Left ventricle myocardium inferior (tissue), 1 donor: ENCODE results near the gene POU3F1. TPM values are rescaled to one million over a fixed set of nuclear protein-coding genes. Genes with fewer than 3 reads are reported as not detected.
A peak's percentile ranks its signal among the peaks of the same experiment; 100 is the strongest.

Experiments used
- DNase-seq: peaks from one replicate; pipeline ENCODE4 v3.0.0-alpha.2; 2020
- H3K27ac ChIP-seq: fragments of 200-600 bp; replicated peaks from 2 replicates; pipeline ENCODE4 v1.8.0; 2021
- H3K27me3 ChIP-seq: fragments of 200-600 bp; 2 replicates; pipeline ENCODE4 v1.8.0; 2021; ENCODE audit warnings: low read depth
- H3K36me3 ChIP-seq: fragments of 200-600 bp; 2 replicates; pipeline ENCODE4 v1.8.0; 2021
- H3K4me1 ChIP-seq: fragments of 200-600 bp; 2 replicates; pipeline ENCODE4 v1.8.0; 2021
- H3K4me3 ChIP-seq: fragments of 200-600 bp; 2 replicates; pipeline ENCODE4 v1.8.0; 2021; ENCODE audit warnings: mild to moderate bottlenecking, moderate library complexity
- H3K9me3 ChIP-seq: fragments of 200-600 bp; replicated peaks from 2 replicates; pipeline ENCODE4 v1.8.0; 2021
- intact Hi-C: fragments of 100-400 bp; cut with micrococcal nuclease; formaldehyde crosslinking; loops from one replicate; pipeline ENCODE4 v1.11.0; 2022
- total RNA-seq: library from RNA; stranded (reverse); fragmentation: NEBNext Ultra II Directional; extraction: Animal tissue kit (Norgen Biotek cat#: 25700); gene quantifications from one replicate; pipeline ENCODE4 v1.2.1, GENCODE V29; 2021
- TF ChIP-seq, protein P1 (sequence below): fragments of 200-600 bp; IDR thresholded peaks from 2 replicates; pipeline ENCODE4 v1.8.0; 2021; ENCODE audit warnings: antibody characterized with exemption, mild to moderate bottlenecking, borderline replicate concordance
- donor health status: DM: no; HTN: yes; CAD: no; lungs with severe emphysema.

POU3F1 gene
- total RNA-seq, 1 donor from 2014 or later = 0.11 TPM

DNA sequence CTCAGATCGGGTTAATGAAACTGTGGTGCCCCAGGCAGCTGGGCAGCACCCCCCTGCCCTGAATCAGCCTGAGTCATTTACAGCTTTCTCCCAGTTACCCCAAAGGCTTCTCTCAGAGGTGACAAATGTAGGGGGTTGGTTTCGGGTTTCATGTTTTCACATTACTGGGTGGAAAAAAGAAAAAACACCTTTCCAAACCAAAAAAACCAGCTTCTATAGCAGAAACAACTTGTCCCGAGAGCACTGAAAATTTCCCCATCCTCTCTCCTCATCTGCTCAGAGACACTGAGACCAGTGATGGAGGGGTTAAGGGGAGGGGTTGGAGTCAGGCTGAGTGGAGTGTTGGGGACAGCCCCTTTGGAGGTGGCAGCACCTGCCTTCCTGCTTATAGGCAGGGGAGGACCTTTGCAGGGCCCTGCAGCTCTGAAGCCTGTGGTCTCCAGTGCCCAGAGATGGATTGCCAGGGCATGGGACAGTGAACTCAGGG, 18.4 kb downstream of the POU3F1 start:
- H3K4me1 ChIP-seq = peaks cover 41% of the 10 kb centered on the region
- no peak for DNase-seq
- TF ChIP-seq, protein P1, sequence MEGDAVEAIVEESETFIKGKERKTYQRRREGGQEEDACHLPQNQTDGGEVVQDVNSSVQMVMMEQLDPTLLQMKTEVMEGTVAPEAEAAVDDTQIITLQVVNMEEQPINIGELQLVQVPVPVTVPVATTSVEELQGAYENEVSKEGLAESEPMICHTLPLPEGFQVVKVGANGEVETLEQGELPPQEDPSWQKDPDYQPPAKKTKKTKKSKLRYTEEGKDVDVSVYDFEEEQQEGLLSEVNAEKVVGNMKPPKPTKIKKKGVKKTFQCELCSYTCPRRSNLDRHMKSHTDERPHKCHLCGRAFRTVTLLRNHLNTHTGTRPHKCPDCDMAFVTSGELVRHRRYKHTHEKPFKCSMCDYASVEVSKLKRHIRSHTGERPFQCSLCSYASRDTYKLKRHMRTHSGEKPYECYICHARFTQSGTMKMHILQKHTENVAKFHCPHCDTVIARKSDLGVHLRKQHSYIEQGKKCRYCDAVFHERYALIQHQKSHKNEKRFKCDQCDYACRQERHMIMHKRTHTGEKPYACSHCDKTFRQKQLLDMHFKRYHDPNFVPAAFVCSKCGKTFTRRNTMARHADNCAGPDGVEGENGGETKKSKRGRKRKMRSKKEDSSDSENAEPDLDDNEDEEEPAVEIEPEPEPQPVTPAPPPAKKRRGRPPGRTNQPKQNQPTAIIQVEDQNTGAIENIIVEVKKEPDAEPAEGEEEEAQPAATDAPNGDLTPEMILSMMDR = no peak
- no peaks in the 10 kb centered on the region for H3K9me3 ChIP-seq
- intact Hi-C loops = no loop called here
- H3K27me3 ChIP-seq = no peaks in the 10 kb centered on the region
- H3K27ac ChIP-seq = no peak overlapping the region
- H3K4me3 ChIP-seq = no peak overlapping the region
- H3K36me3 ChIP-seq = peaks cover 31% of the 10 kb centered on the region

- Histone ChIP-seq H3K36me3 (peaks cover 38% of the 10 kb centered on the region), H3K4me1 (peaks cover 47% of the 10 kb centered on the region), H3K9me3 (no peaks in the 10 kb centered on the region), H3K27ac (no peak overlapping the region), H3K27me3 (no peaks in the 10 kb centered on the region), H3K4me3 (no peak overlapping the region)
- no peak for DNase-seq
- TF ChIP-seq, protein P1 = no peak
- intact Hi-C loops = no loop called here
These were observed 19.1 kb downstream of the POU3F1 start for GRCh38 chr1:38027201-38028104.

DNA sequence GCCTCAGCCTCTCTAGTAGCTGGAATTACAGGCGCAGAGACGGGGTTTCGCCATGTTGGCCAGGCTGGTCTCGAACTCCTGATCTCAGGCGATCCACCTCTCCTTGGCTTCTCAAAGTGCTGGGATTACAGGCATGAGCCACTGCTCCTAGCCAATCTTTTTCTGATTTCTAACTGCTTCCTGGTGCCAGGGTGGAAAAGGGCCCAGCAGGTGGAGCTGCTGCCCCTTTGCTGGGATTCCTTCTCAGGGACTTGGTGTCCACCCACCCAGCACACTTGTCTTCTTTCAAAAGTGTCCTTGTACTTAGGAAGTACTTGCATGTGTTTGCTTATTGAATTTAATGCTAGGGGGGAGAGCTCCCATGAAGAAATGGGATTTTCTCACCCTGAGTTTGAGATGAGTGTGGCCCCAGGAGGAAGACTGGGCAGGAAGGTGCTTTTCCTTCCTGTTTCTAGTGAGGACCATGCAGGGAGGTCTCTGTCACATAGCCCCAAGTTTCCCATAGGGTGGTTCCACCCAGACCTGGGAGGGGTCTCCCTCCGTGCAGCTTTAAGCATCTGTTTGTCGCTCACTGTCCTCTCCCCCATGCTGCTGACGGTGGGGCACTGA, 19.9 kb downstream of the POU3F1 start:
- Histone ChIP-seq H3K4me1 (peaks cover 48% of the 10 kb centered on the region), H3K27ac (no peak overlapping the region), H3K9me3 (no peaks in the 10 kb centered on the region), H3K27me3 (no peaks in the 10 kb centered on the region), H3K4me3 (no peak overlapping the region), H3K36me3 (peaks cover 45% of the 10 kb centered on the region)
- TF ChIP-seq, protein P1 = peak; percentile 68
- DNase-seq = no peak
- intact Hi-C loops = no loop called here

- H3K4me3 ChIP-seq = no peak overlapping the region
- H3K36me3 ChIP-seq = peaks cover 56% of the 10 kb centered on the region
- intact Hi-C loops = no loop called here
- H3K9me3 ChIP-seq = no peaks in the 10 kb centered on the region
- H3K4me1 ChIP-seq = peaks cover 39% of the 10 kb centered on the region
- no peak overlapping the region for H3K27ac ChIP-seq
- no peak for DNase-seq
- TF ChIP-seq, protein P1 = no peak
- no peaks in the 10 kb centered on the region for H3K27me3 ChIP-seq
These were observed 20.9 kb downstream of the POU3F1 start for GRCh38 chr1:38025664-38026063.

- intact Hi-C loops = no loop called here
- TF ChIP-seq, protein P1 = no peak
- DNase-seq = no peak
- H3K27me3 ChIP-seq = no peaks in the 10 kb centered on the region
- no peak overlapping the region for H3K27ac ChIP-seq
- no peaks in the 10 kb centered on the region for H3K9me3 ChIP-seq
- peaks cover 60% of the 10 kb centered on the region for H3K36me3 ChIP-seq
- H3K4me3 ChIP-seq = no peak overlapping the region
- peaks cover 34% of the 10 kb centered on the region for H3K4me1 ChIP-seq
These were observed 21.4 kb downstream of the POU3F1 start for GRCh38 chr1:38025233-38025632.
